ENCODE results near the gene EPN2.

- TF ChIP-seq, protein P1, sequence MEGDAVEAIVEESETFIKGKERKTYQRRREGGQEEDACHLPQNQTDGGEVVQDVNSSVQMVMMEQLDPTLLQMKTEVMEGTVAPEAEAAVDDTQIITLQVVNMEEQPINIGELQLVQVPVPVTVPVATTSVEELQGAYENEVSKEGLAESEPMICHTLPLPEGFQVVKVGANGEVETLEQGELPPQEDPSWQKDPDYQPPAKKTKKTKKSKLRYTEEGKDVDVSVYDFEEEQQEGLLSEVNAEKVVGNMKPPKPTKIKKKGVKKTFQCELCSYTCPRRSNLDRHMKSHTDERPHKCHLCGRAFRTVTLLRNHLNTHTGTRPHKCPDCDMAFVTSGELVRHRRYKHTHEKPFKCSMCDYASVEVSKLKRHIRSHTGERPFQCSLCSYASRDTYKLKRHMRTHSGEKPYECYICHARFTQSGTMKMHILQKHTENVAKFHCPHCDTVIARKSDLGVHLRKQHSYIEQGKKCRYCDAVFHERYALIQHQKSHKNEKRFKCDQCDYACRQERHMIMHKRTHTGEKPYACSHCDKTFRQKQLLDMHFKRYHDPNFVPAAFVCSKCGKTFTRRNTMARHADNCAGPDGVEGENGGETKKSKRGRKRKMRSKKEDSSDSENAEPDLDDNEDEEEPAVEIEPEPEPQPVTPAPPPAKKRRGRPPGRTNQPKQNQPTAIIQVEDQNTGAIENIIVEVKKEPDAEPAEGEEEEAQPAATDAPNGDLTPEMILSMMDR (IDR thresholded peaks at IDR 0.05): no peak
- no peak for TF ChIP-seq POLR2A (IDR thresholded peaks at IDR 0.05)
Measured at GRCh38 chr17:19359151-19359550, 122.0 kb downstream of the EPN2 start.

Measured in right lobe of liver (tissue), 4 donors.